BJ (cell line): ENCODE data around the gene WDFY3. TPM values are rescaled to one million over a fixed set of nuclear protein-coding genes. Genes with fewer than 3 reads are reported as not detected.

Source experiments
- CTCF ChIA-PET: fragments of 350-600 bp; formaldehyde crosslinking; extraction: SDS; loops from one replicate; lab custom pipeline; 2021; ENCODE audit warnings: antibody characterized with exemption, inconsistent platforms; lab: Yijun Ruan, JAX
- POLR2A ChIA-PET: fragments of 300-600 bp; sonication (Branson Sonifier 250); formaldehyde crosslinking; extraction: SDS; loops from one replicate; lab custom pipeline; 2021; ENCODE audit warnings: antibody characterized with exemption; lab: Charles Lee
- DNase-seq: peaks from one replicate; pipeline ENCODE4 v3.0.0-alpha.2; 2011; ENCODE audit warnings: low read depth
- H3K27me3 ChIP-seq: 2 replicates; pipeline ENCODE4 v1.6.0; 2011; ENCODE audit warnings: low read length; ENCODE audit not compliant: control insufficient read depth, insufficient read depth
- H3K36me3 ChIP-seq: 2 replicates; pipeline ENCODE4 v1.5.1; 2011; ENCODE audit warnings: low read length; ENCODE audit not compliant: control insufficient read depth, insufficient read depth
- H3K4me3 ChIP-seq: 2 replicates; pipeline ENCODE4 v1.5.1; 2011; ENCODE audit warnings: low read depth, mild to moderate bottlenecking, control low read depth, low read length
- CTCF ChIP-seq: IDR thresholded peaks from 2 replicates; pipeline ENCODE4 v1.5.1; 2011; ENCODE audit warnings: low read depth, mild to moderate bottlenecking, control low read depth, inconsistent platforms, low read length, moderate library complexity; ENCODE audit not compliant: insufficient read depth
- polyA plus RNA-seq: library from polyadenylated mRNA; depleted of rRNA; stranded (reverse); fragments of >200 nt; gene quantifications from 2 replicates; pipeline ENCODE4 v1.2.3, GENCODE V29; 2011

The WDFY3 gene
- polyA plus RNA-seq, 1 experiment: 28.8 TPM

- no peak for TF ChIP-seq CTCF
- Histone ChIP-seq H3K27me3 (no peaks in the 10 kb centered on the region), H3K36me3 (no peaks in the 10 kb centered on the region), H3K4me3 (no peak overlapping the region)
- DNase-seq: no peak
- ChIA-PET CTCF (interaction anchor here (0.7 to 1.4 kb wide), 2 partner anchors 96 to 135 kb away, joined by 3 read pairs; no protein-coding TSS in a partner anchor), POLR2A (interaction anchor here (0.5 kb wide), 1 partner anchor 23 kb away, joined by 4 read pairs; no protein-coding TSS in a partner anchor)
These were observed 4.4 kb downstream of the WDFY3 start for GRCh38 chr4:84962102-84962501.

GRCh38 chr4:84958434-84958833 lies 8.1 kb downstream of the WDFY3 start:
- ChIA-PET CTCF (interaction anchor here (1.0 kb wide), 1 partner anchor 184 kb away, joined by 3 read pairs; no protein-coding TSS in a partner anchor), POLR2A (no interaction called here)
- H3K27me3 ChIP-seq: no peaks in the 10 kb centered on the region
- H3K4me3 ChIP-seq: no peak overlapping the region
- no peak for DNase-seq
- TF ChIP-seq CTCF: no peak
- H3K36me3 ChIP-seq: no peaks in the 10 kb centered on the region

- TF ChIP-seq CTCF: no peak
- DNase-seq: no peak
- POLR2A ChIA-PET: no interaction called here
- Histone ChIP-seq H3K36me3 (no peaks in the 10 kb centered on the region), H3K27me3 (no peaks in the 10 kb centered on the region), H3K4me3 (no peak overlapping the region)
- CTCF ChIA-PET: interaction anchor here (1.0 kb wide), 1 partner anchor 183 kb away, joined by 3 read pairs; no protein-coding TSS in a partner anchor
These were observed 8.7 kb downstream of the WDFY3 start for GRCh38 chr4:84957514-84958420.

GRCh38 chr4:84956014-84956413 lies 10.5 kb downstream of the WDFY3 start:
- no peaks in the 10 kb centered on the region for H3K27me3 ChIP-seq
- no peak overlapping the region for H3K4me3 ChIP-seq
- DNase-seq: no peak
- no peak for TF ChIP-seq CTCF
- ChIA-PET POLR2A (no interaction called here), CTCF (interaction anchor here (1.1 kb wide), 1 partner anchor 10 kb away, joined by 3 read pairs; the partner anchor contains the start of gene WDFY3)
- no peaks in the 10 kb centered on the region for H3K36me3 ChIP-seq

DNA sequence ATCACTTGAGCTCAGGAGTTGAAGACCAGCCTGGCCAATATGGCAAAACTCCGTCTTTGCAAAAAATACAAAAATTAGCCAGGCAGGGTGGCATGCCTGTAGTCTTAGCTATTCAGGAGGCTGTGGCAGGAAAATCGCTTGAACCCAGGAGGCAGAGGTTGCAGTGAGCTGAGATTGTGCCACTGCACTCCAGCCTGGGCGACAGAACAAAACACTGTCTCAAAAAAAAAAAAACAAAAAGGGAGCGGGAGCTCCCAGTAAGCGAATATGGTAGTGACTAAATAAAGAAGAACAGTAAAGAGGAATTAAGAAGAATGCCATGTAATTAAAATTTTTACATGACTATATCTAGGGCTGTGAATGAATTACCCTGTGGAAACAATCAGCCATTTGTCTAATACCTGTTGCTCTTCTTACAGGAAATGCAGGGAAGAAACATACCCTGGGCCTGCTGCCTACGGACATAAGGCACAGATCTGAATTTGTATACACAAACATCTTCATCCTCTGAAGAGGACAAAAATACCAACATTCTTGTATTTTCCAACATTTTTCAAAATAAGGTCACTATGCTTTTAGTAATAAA lies 11.4 kb downstream of the WDFY3 start:
- Histone ChIP-seq H3K27me3 (no peaks in the 10 kb centered on the region), H3K36me3 (no peaks in the 10 kb centered on the region), H3K4me3 (no peak overlapping the region)
- DNase-seq: no peak
- TF ChIP-seq CTCF: no peak
- POLR2A ChIA-PET: no interaction called here
- CTCF ChIA-PET: interaction anchor here (1.1 kb wide), 1 partner anchor 11 kb away, joined by 3 read pairs; the partner anchor contains the start of gene WDFY3
